K562 (cell line): ENCODE measurements around the gene MPZL3. TPM values are rescaled to one million over a fixed set of nuclear protein-coding genes. Genes with fewer than 3 reads are reported as not detected.

ENCODE experiments used
- BRCA1 ChIP-seq, 2 experiments: fragments of 450-650 bp in 1 of 2; sonication (generic) in 1 of 2; formaldehyde crosslinking in 1 of 2; IDR thresholded peaks; 2 replicates each; pipeline versions ENCODE4 v1.5.0 to v1.6.1; 2017 to 2020; ENCODE audit warnings: mild to moderate bottlenecking in 1 of 2, missing genetic modification reagents in 1 of 2
- CHD4 ChIP-seq: fragments of 200-600 bp; sonication (generic); IDR thresholded peaks from 3 replicates; pipeline ENCODE4 v1.6.1; 2012; ENCODE audit warnings: low read depth, mild to moderate bottlenecking, mixed read lengths, low read length, inconsistent platforms; ENCODE audit not compliant: insufficient read depth, insufficient replicate concordance, poor library complexity, severe bottlenecking
- NCOA1 ChIP-seq: fragments of 450-650 bp; IDR thresholded peaks from 2 replicates; pipeline ENCODE4 v1.6.1; 2016; ENCODE audit warnings: low read depth
- SFPQ ChIP-seq: fragments of 200-400 bp; formaldehyde crosslinking; IDR thresholded peaks from 2 replicates; pipeline ENCODE4 v1.6.1; 2017; ENCODE audit warnings: mild to moderate bottlenecking, low read depth, low read length, moderate library complexity
- TCF7L2 ChIP-seq: fragments of 150-350 bp; IDR thresholded peaks from 2 replicates; pipeline ENCODE4 v1.6.1; 2016; ENCODE audit warnings: low read depth, mild to moderate bottlenecking, low read length, moderate library complexity
- ZNF407 ChIP-seq: fragments of 450-650 bp; IDR thresholded peaks from 2 replicates; pipeline ENCODE4 v1.6.1; 2016; ENCODE audit warnings: low read depth
- polyA plus RNA-seq, 8 experiments: library from polyadenylated mRNA; depleted of rRNA in 4 of 8; stranded (reverse) in 5 of 8; unstranded in 3 of 8; fragments of >200 nt; fragmentation: Nextera tagmentation in 2 of 8; fragmentation: Illumina TruSeq in 1 of 8; extraction: Ambion mirVana in 2 of 8; extraction: Trizol in 1 of 8; gene quantifications; 2 replicates each; pipeline versions ENCODE4 v1.2.1 to v1.2.3, GENCODE V29; 2011 to 2014; ENCODE audit warnings: inconsistent platforms in 1 of 8, missing spikeins in 1 of 8
- total RNA-seq, 7 experiments: library from RNA; depleted of rRNA in 6 of 7; stranded (reverse); fragments of >200 nt in 6 of 7; fragmentation: Illumina TruSeq in 2 of 7; extraction: Trizol in 2 of 7; gene quantifications; 2 replicates each; pipeline versions ENCODE4 v1.2.1 to v1.2.3, GENCODE V29; 2011 to 2021; ENCODE audit warnings: low replicate concordance in 1 of 7

MPZL3 gene
- total and polyA plus RNA-seq, 9 of the 15 experiments (the other 6 are each of a cell fraction or from before 2014, with no cell fraction given): 0.97 to 2.9 (median 1.6) TPM

- TF ChIP-seq ZNF407 (no peak), TCF7L2 (no peak), CHD4 (no peak), NCOA1 (no peak), BRCA1 (IDR thresholded peaks at IDR 0.05) (no peak), BRCA1 (CRISPR knock-in tag; IDR thresholded peaks at IDR 0.05) (no peak), SFPQ (no peak)
These were observed 50.2 kb downstream of the MPZL3 start (continued) for GRCh38 chr11:118201966-118202365.
